ENCODE results near the gene ACTA1.
"Not testable (repeated sequence)": the region's sequence is repeated elsewhere in the genome, so short reads cannot be mapped to it uniquely, and the experiment has no call there.

Gene ACTA1

DNA sequence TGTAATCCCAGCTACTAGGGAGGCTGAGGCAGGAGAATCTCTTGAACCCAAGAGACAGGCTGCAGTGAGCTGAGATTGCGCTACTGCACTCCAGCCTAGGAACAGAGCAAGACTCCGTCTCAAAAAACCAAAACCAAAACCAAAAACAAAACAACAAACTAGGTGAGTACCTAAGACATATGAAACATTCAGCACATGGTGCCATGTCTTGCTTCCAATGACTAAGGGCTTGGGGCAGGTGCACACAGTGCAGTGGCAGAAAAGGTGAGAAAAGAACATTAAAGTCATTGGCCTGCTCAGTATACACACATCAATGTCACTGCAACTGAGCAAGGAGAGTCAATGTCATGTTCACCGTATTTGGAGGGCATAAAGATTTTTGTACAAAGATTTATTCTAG, 4.1 kb upstream of the ACTA1 start:
- DNase-seq: no peak

DNA sequence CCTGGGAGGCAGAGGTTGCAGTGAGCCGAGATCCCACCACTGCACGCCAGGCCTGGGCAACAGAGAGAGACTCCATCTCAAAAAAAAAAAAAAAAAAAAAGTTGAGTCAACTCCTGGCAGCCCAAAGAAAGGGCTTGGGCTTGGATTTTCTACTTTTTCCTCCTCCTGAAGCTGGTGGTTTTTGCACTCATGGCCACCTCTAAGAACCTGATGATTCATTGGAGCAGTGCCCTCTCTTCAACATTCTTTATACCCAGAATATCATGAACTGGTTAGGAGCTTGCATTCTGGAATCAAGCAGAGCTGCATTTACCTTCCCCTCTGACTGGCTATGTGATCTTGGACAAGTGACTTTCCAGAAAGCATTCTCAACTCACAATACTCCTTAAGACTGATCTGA, 3.5 kb upstream of the ACTA1 start:
- no peak for DNase-seq

DNA sequence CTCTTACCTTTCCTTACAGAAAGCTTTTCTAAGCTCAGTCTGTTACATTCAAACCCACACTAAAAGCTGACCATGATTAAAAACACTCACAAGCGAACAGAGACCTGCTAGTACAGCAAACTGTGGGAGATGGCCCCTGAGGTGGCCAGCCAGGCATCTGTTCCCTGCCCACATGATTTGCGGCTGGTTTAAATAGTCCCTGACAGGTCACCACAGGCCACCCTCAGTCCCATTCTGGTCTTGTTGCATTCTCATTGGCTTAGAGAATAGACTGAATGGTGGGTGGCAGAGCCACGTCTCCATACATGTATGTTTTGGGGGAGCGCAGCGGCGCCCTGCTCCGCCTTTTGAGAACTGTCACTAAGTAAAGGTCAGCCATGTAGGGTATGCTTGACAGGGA, 2.3 kb upstream of the ACTA1 start:
- no peak for DNase-seq

DNA sequence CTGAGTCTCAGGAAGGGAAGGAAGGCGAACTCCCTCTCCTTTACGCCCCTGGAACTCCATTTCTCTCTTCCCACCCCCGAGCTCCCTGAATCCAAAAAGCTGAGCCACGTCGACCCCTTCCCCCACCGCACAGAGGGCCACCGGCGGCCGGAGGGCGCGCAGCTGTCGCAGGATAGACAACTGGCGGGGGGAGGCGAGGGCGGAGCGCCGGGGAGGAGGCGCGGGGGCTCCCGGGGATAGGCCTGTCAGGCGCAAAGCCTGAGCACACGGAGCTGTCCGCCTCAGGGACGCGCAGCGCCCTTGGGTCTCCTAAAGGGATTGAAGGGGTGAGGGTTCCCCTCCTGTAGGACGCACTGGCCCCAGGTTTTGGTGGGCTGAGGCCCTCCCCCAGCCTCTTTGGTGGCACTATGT, 752 bp upstream of the ACTA1 start:
- no peak for DNase-seq

DNA sequence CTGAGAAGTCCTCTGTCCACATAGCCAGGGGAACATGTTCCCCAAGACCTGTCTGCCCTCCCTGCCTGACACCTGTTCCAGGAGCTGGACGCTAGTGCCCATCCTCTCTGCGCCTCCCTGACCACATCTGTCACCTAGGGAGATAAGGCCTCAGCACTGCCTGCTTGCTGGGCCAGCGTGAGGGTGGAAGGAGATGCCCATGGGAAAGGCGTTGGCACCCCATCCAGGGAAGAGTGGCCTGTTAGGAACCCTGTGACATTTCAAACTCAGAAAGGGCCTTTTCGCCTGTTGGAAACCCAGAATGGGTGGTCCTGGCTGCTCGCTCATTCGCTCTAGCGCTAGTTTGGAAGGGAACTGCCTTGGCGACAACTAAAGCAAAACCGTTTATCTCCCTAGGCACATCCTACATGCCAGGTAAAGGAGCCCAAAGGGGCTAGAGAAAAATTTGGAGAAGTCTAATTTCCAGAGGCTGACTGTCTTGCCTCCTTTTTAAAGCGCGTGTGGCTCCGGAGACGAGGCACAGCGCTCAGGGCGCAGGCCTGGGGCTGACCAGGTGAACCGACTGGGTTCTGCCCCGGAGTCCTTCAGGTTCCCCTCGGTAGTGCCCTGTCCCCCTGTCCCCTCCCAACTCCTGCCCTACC, 410 bp downstream of the ACTA1 start:
- no peak for DNase-seq

DNA sequence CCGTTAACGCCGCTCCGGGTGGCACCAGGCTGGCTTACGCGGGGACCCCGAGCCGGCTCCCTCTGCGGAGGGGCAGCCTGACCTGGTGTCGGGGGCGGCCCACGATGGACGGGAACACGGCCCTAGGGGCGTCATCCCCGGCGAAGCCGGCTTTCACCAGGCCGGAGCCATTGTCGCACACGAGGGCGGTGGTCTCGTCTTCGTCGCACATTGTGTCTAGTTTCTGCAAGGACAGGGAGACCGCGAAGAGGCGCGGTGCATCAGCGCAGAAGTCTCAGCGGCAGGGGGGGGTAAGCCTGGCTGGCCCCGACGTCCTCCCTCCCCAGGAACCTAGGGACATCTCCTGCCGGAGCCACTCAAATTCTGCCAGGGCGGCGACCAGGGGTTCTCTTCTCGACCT, 989 bp downstream of the ACTA1 start:
- no peak for DNase-seq

DNA sequence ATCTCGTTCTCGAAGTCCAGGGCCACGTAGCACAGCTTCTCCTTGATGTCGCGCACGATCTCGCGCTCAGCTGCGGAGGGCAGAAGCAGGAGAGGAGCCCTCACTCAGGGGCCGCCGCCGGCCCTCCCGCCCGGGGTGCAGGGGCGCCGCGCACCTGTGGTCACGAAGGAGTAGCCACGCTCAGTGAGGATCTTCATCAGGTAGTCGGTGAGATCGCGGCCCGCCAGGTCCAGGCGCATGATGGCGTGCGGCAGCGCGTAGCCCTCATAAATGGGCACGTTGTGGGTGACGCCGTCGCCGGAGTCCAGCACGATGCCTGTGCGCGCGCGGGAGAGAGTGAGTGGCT, 1.8 kb downstream of the ACTA1 start:
- no peak for DNase-seq

DNA sequence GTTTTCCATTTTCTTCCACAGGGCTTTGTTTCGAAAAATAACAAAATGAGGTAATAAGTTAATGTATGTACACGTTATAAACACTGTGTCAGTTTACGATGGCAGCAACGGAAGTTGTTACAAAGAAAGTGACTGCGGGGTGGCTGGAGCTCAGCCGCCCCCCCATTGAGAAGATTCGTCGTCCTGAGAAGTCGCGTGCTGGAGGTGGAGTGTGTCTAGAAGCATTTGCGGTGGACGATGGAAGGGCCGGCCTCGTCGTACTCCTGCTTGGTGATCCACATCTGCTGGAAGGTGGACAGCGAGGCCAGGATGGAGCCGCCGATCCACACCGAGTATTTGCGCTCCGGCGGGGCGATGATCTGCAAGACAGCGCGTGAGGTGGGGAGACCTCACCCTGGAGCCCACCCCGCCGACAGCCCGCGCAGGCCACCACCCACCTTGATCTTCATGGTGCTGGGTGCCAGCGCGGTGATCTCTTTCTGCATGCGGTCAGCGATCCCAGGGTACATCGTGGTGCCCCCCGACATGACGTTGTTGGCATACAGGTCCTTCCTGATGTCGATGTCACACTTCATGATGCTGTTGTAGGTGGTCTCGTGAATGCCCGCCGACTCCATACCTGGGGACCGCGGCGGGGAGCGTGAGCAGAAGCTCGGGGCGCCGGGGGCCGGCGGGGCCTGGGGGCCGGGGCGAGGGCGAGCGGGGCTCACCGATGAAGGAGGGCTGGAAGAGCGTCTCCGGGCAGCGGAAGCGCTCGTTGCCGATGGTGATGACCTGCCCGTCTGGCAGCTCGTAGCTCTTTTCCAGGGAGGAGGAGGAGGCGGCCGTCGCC, 2.4 kb downstream of the ACTA1 start:
- DNase-seq: no peak

DNA sequence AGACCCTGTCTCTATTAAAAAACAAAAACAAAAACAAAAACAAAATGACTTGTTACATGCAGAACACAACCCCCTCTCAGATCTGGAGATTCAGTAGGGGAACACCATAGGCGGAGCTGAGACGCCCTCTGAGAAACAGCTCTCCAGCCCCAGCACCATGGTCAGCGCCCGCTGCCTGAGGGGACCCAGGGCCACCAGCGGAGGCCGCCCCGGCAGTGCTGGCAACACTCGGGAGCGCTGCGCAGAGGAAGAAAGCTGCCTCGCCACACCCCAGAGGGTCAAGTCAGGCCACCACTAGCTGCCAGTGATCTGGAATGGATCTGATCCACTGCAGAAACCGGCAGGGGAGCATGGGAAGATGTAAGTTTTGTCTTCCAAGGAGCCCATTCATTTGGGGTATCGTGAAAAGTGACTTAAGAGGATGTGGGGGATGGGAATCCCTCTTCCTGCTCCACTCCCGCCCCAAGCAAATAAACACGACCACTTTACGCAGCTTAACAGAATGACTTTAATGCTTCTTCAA, 3.1 kb downstream of the ACTA1 start:
- DNase-seq: no peak

DNA sequence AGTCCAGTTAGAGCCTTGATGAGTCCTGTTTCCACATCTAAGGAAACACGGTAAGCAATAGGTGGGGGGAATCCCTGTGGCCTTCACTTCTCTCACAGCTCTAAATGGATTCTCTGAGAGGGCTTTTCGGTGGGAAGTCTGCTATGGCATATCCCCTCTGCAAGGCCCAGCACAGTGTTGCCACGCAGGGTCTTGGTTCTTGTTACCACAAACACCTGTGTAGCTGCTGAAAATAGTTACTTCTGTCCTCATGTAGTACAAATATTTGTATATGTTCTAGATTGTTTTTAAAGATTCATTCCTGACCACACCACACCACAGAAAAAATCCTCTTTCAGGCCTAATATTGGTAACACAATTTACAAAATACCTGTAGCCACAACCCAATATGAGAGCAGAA, 5.6 kb downstream of the ACTA1 start:
- no peak for DNase-seq

DNA sequence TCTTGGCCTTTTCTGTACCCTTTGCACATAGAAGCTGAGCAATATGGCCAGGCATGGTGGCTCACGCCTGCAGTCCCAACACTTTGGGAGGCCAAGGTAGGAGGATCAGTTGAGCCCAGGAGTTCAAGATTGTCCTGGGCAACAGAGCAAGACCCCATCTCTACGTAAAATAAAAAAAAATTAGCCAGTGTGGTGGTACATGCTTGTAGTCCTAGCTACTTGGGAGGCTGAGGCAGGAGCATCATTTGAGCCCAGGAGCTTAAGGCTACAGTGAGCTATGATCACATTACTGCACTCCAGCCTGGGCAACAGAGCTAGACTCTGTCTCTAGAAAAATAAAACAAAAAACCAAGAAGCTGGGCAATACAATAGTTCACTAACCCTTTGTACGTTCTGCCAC, 6.3 kb downstream of the ACTA1 start:
- DNase-seq: no peak

DNA sequence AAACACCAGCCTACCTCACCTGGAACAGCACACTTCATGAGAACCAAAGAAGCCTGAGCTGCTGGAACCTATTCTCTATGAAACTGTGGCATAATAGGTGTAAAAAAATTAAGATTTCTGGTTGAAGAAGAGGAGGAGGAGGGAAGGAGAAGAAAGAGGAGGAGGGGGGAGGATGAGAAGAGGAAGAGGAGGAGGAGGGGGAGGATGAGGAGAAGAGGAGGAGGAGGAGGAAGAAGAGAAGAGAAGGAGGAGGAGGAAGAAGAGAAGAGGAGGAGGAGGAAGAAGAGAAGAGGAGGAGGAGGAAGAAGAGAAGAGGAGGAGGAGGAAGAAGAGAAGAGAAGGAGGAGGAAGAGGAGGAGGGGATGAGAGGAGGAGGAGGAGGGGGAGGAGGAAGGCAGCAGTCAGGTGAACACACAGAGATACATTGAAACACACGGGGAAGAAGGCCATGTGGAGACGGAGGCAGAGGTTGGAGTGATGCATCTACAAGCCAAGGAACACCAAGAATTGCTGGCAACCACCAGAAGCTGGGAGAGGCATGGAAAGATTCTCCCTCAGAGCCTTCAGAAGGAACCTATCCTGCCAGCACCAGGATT, 8.2 kb downstream of the ACTA1 start:
- no peak for DNase-seq

DNA sequence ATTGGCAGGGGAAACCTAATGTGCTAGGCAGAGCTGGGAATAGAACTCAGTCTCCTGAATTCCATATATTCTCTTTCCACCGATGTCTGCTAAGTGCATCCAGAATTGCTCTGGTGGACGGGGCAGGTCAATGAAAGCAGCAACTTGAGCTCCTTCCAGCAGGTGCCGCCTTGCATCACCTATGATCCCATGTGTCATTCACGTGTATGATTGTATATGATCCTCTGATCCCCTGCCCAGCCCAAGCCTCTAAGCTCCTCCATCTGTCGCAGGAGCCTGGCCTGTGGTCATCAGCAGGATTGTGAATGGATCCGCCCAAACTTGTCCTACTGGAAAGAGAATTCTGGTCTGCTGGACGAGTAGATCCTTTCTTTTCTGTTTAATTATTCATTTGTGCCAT, 13.1 kb downstream of the ACTA1 start:
- DNase-seq: peak in 1 of 2 experiments; percentile 14

DNA sequence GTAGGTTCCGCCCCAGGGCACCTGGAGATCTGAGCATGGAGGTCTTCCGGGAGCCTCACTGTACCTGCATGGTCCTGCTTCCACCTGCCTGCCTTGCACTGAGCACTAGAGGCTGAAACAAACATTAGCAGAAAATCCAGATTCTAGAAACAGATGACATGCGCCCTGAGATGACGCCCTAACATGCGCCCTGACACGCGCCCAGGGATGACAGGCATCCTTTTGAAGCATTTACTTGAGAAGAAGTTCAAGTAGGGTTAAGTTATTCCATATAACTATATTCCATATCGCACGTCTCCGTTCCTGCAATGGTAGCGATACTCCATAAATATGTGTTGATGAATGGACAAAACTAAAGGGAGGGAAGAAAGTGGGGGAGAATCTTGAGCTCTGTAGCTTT, 13.7 kb downstream of the ACTA1 start:
- DNase-seq: no peak

DNA sequence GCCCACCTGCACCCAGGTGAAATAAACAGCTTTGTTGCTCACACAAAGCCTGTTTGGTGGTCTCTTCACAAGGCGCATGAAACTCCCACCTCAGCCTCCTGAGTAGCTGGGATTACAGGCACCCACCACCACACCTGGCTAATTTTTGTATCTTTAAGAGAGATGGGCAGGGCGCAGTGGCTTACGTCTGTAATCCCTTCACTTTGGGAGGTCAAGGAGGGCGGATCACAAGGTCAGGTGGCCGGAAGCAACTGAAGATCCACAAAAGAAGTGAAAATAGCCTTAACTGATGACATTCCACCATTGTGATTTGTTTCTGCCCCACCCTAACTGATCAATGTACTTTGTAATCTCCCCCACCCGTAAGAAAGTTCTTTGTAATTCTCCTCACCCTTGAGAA, 15.3 kb downstream of the ACTA1 start:
- DNase-seq: not testable (repeated sequence)

DNA sequence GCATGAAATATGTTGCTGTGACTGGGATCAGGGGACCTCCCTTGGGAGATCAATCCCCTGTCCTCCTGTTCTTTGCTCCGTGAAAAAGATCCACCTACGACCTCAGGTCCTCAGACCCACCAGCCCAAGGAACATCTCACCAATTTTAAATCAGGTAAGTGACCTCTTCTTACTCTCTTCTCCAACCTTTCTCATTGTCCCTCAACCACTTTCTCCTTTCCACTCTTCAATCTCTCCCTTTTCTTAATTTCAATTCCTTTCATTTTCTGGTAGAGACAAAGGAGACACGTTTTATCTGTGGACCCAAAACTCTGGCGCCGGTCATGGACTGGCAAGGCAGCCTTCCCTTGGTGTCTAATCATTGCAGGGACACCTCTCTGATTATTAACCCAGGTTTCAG, 21.1 kb downstream of the ACTA1 start:
- not testable (repeated sequence) for DNase-seq

DNA sequence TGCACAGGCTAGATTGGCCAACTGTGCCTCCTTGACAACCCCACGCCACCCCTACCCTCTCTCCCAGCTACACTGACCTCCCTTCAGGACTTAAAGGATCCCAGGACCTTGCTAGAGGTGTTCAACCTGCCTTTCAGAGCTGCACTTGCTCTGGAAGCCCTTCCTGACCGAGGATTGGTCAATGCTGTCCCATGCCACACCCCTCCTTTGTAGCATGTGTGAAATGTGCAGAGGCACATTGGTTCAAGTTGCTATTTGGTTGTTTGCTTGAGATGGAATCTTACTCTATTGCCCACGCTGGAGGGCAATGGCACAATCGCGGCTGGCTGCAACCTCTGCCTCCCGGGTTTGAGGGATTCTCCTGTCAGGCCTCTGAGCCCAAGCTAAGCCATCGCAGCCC, 21.8 kb downstream of the ACTA1 start:
- DNase-seq: no peak

DNA sequence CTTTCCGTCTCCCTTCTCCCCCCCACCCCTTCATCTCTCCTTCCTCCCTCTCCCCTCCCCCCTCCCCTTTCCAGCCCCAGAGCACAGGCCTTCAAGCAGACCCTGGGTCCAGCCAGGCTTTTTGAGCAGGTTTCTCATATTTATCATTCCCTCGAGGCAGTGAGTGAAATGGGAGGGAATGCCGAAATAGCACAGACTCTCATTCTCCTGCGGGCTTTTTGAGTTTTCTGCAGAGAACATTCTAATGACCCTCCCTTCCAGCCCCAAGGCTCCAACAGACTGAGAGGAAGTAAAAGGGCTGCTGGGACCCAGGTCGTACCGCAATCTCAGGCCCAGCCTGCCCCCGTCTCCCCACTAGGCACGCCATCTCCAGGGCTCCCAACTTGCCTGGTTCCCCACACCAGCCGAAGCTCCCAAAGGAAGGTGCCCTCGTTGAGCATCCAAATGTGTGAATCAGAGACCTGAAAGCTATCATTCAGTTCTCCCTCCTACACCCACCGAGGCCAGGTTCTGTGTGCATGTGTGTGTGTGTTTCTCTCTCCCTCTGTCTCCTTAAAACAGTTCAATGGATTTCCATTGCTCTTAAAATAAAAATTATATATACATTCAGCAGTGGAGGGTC, 22.3 kb downstream of the ACTA1 start:
- DNase-seq: no peak

DNA sequence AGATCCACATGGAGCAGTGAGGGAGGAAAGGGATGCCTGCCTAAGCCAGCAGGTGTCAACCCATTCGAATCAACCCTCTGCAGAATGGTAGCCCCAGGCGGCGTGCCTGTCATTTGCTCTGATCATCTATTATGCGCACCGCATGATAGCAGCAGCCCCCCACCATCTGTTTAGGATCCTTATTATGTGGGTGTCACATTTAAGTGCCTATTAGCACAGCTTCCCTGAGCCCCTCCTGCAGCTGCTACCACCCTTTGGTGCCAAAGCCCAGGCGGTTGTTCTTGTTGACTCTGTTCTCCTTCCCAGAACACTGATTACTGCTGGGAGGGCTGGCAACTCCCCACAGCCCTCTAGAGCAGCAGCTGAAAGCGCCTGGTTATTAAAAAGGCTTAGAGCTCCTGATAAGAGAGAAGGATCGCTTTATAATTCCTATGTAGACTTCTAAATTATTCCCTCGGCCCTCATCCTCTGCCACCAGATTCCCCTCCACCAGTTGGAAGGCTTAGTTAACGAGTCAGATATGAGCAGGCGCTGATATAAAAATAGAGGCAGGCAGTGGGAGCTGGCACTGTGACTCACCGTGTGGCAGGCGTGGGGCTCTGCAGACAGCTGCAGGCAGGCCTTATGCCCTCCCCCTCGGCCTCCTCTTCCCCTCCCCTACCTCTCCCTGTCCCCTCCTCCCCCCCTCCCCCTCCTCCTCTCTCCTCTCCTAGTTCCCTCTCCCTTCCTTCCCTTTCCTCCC, 23.0 kb downstream of the ACTA1 start:
- peak; percentile 72 to 85 for DNase-seq

DNA sequence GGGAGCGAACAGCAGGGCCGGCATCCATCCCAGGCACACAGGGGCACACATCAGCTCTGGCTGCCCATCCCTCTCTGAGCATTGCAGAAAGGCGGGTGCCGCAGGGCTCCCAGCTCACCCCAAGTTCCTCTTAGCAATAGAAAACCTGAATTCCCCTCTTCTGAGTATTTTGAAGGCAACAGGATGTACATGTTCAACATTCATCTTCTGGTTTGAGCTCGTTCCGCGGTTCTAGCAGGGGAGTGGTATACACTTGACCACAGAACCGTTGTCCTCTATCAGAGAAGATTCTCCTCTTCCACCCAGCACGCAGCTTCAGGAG, 23.6 kb downstream of the ACTA1 start:
- no peak for DNase-seq

DNA sequence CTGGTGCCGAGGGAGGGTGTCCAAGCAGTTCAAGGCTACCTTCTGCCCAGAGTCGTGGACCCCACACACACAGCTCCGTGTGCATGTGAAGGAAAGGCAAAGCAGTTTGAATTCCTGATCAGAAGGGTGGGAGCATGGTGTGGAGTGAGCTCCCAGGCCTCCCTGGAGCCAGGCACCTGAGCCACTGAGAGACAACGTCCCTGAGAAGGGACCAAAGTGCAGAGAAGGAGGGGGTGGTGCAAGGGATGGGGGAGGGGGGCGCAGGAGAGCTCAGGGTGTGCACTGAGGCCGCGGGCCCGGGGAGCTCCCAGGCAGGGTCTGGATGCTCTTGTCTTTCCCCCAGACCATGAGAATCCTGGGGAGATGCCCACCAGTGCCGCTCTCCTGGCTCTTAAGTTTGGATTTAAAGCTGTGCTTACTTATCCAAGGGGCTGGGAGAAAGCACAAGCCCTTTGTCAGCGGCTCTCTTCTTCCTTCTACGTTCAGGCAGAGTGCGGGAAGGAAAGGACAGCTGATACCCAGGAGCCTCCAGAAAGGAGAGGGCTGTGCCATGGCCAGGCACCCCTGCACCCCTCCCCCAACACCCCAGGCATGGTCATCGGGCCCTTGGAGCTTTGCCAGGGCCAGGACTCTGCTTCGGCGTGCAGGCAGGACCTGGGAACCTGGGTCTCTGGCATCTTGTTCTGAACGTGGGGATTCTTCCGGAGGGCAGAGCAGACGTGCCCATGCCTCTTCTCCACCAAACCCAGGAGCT, 24.1 kb downstream of the ACTA1 start:
- no peak for DNase-seq

DNA sequence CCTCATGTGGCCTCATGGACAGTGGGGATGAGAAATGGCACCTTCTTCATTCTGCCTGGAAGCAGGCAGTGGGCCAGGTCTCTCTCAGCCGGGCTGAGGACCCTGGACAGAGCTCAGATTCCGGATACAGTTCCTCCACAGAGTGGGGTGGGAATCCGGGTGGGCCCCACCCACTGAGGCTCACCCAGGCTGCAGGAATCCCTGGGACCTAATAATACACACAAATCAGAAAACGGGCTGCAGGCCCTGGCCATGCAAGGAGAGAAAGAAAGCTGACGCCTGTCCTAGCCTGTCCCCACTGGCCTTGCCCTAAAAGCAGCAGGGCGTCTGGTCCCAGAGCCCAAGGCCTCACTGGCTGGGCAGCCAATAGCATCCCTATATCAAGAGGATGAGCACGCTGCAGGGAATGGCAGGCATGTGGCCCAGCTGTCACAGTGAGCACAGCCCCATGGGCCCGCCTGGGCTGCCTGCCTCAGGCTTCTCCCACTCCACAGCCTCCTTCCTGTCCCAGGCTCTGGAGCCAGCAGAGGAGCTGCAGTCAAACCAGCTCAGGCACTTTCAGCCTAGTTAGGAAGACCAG, 25.3 kb downstream of the ACTA1 start:
- no peak for DNase-seq
